Natural killer cell (primary cell): ENCODE measurements around the gene ZYG11A. TPM values are rescaled to one million over a fixed set of nuclear protein-coding genes. Genes with fewer than 3 reads are reported as not detected.

ENCODE experiments used
- ATAC-seq, 3 donors: fragments of 150-1000 bp in 2 of 3; fragments of 200-7000 bp in 1 of 3; cut with Tn5 transposase; 1 replicate in 1 of 3; 2 replicates in 2 of 3; pipeline ENCODE4 v1.10.0; 2021; ENCODE audit warnings: mild to moderate bottlenecking in 2 of 3, moderate library complexity in 2 of 3
- DNase-seq, 2 donors: peaks; one replicate each; pipeline versions ENCODE4 v3.0.0 to v3.0.0-alpha.2; 2013 to 2021; ENCODE audit warnings: mixed read lengths in 1 of 2
- H3K27ac ChIP-seq: one replicate; pipeline ENCODE4 v1.5.1; 2013; ENCODE audit warnings: mild to moderate bottlenecking, low read length
- H3K27me3 ChIP-seq: one replicate; pipeline ENCODE4 v1.6.1; 2013; ENCODE audit warnings: low read length; ENCODE audit not compliant: control insufficient read depth, insufficient read depth
- H3K36me3 ChIP-seq: one replicate; pipeline ENCODE4 v1.6.1; 2013; ENCODE audit warnings: low read length; ENCODE audit not compliant: control insufficient read depth, insufficient read depth
- H3K4me1 ChIP-seq: one replicate; pipeline ENCODE4 v1.6.1; 2013; ENCODE audit warnings: low read length; ENCODE audit not compliant: control insufficient read depth, insufficient read depth
- H3K4me3 ChIP-seq: one replicate; pipeline ENCODE4 v1.5.1; 2013; ENCODE audit warnings: low read length
- H3K9me3 ChIP-seq: one replicate; pipeline ENCODE4 v1.6.1; 2013; ENCODE audit warnings: low read length; ENCODE audit not compliant: control insufficient read depth, insufficient read depth
- H3K27ac Mint-ChIP-seq, 2 donors: one replicate each; pipeline ENCODE4 v1.8.0; 2022; ENCODE audit warnings: mild to moderate bottlenecking in 2 of 2, mixed read lengths in 2 of 2, moderate library complexity in 1 of 2
- H3K27me3 Mint-ChIP-seq, 2 donors: one replicate each; pipeline ENCODE4 v1.8.0; 2022; ENCODE audit warnings: low read depth in 2 of 2, mixed read lengths in 2 of 2
- H3K36me3 Mint-ChIP-seq: one replicate; pipeline ENCODE4 v1.8.0; 2022; ENCODE audit warnings: mixed read lengths
- H3K4me1 Mint-ChIP-seq, 2 donors: one replicate each; pipeline ENCODE4 v1.8.0; 2022; ENCODE audit warnings: mixed read lengths in 2 of 2
- H3K4me3 Mint-ChIP-seq: one replicate; pipeline ENCODE4 v1.8.0; 2022; ENCODE audit warnings: mild to moderate bottlenecking, moderate library complexity, mixed read lengths
- H3K9me3 Mint-ChIP-seq, 2 donors: one replicate each; pipeline ENCODE4 v1.8.0; 2022; ENCODE audit warnings: mixed read lengths in 2 of 2
- WGBS: methylation state at CpG from one replicate; pipeline ENCODE4 v1.1.7; 2013; ENCODE audit warnings: missing lambda C conversion rate; ENCODE audit not compliant: insufficient coverage; 5-methylcytosine and 5-hydroxymethylcytosine counted together
- intact Hi-C: fragments of 100-400 bp; cut with micrococcal nuclease; formaldehyde crosslinking; loops from one replicate; pipeline ENCODE4 v1.14.2; 2022
- total RNA-seq, 4 donors: library from RNA; stranded (reverse); fragments of 120-200 nt in 1 of 4; gene quantifications; one replicate each; pipeline versions ENCODE4 v1.2.3 to v1.2.4, GENCODE V29; 2013 to 2022
- TF ChIP-seq, protein P1 (sequence below): fragments of 200-600 bp; IDR thresholded peaks from one replicate; pipeline ENCODE4 v1.8.0; 2022; ENCODE audit warnings: antibody characterized with exemption

Gene ZYG11A
- total RNA-seq, 3 donors from 2014 or later (not counting 1 experiment from before 2014, with no cell fraction given): 0.58 TPM; not detected in 2

DNA sequence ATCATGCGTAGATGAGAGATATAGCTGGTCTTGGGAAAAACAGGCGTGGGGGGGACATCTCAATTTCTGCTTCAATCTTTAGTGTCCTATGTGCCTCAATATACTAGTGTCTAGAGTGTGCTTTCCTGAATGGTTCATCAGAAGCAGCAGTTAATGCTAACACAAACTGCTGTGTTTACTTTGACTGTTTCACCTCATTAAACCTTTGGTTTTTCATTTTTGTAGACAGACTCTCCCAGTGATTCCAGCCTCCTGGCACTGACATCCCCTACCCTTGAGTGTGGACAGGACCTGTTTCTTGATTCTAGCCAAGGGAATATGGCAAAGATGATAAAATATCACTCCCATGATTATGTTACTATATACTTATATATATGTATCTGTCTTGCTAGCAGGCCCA lies 37.6 kb downstream of the ZYG11A start:
- intact Hi-C loops: no loop called here
- H3K27ac Mint-ChIP-seq: no peak overlapping the region
- Histone ChIP-seq H3K4me3 (no peak overlapping the region), H3K9me3 (no peaks in the 10 kb centered on the region), H3K36me3 (no peaks in the 10 kb centered on the region), H3K4me1 (no peaks in the 10 kb centered on the region), H3K27ac (no peak overlapping the region), H3K27me3 (no peaks in the 10 kb centered on the region)
- TF ChIP-seq, protein P1, sequence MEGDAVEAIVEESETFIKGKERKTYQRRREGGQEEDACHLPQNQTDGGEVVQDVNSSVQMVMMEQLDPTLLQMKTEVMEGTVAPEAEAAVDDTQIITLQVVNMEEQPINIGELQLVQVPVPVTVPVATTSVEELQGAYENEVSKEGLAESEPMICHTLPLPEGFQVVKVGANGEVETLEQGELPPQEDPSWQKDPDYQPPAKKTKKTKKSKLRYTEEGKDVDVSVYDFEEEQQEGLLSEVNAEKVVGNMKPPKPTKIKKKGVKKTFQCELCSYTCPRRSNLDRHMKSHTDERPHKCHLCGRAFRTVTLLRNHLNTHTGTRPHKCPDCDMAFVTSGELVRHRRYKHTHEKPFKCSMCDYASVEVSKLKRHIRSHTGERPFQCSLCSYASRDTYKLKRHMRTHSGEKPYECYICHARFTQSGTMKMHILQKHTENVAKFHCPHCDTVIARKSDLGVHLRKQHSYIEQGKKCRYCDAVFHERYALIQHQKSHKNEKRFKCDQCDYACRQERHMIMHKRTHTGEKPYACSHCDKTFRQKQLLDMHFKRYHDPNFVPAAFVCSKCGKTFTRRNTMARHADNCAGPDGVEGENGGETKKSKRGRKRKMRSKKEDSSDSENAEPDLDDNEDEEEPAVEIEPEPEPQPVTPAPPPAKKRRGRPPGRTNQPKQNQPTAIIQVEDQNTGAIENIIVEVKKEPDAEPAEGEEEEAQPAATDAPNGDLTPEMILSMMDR: no peak
- no peak overlapping the region for H3K4me3 Mint-ChIP-seq
- H3K4me1 Mint-ChIP-seq: no peaks in the 10 kb centered on the region
- no peak for DNase-seq
- no peaks in the 10 kb centered on the region for H3K36me3 Mint-ChIP-seq
- no peaks in the 10 kb centered on the region for H3K9me3 Mint-ChIP-seq
- no peak for ATAC-seq
- peaks cover 0 to 4% of the 10 kb centered on the region in 2 donors for H3K27me3 Mint-ChIP-seq
- 92% methylated on average over 2 of the region's 2 CpGs for WGBS

DNA sequence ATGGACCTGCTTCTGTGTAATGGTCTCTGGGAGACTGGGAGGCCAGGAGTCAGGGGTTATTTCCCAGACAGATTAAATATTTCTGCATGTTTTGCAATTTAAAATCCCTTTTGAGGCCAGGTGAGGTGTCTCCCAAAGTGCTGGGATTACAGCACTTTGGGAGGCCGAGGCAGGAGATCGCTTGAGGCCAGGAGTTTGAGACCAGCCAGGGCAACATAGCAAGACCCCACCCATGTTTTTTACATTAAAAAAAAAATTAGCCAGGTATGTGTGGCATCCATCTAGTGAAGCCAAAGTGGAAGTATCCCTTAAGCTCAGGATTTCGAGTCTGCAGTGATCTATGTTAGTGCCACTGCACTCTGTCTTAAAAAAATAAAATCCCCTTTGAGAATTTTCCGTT lies 44.9 kb downstream of the ZYG11A start:
- H3K27me3 Mint-ChIP-seq: no peaks in the 10 kb centered on the region
- Histone ChIP-seq H3K4me3 (no peak overlapping the region), H3K27me3 (no peaks in the 10 kb centered on the region), H3K9me3 (no peaks in the 10 kb centered on the region), H3K27ac (no peak overlapping the region), H3K36me3 (no peaks in the 10 kb centered on the region), H3K4me1 (no peaks in the 10 kb centered on the region)
- DNase-seq: no peak
- no peaks in the 10 kb centered on the region for H3K9me3 Mint-ChIP-seq
- H3K27ac Mint-ChIP-seq: no peak overlapping the region
- intact Hi-C loops: no loop called here
- no peak overlapping the region for H3K4me3 Mint-ChIP-seq
- no peaks in the 10 kb centered on the region for H3K4me1 Mint-ChIP-seq
- no peak for ATAC-seq
- TF ChIP-seq, protein P1: no peak
- WGBS: 93% methylated on average over 3 of the region's 4 CpGs
- H3K36me3 Mint-ChIP-seq: no peaks in the 10 kb centered on the region

DNA sequence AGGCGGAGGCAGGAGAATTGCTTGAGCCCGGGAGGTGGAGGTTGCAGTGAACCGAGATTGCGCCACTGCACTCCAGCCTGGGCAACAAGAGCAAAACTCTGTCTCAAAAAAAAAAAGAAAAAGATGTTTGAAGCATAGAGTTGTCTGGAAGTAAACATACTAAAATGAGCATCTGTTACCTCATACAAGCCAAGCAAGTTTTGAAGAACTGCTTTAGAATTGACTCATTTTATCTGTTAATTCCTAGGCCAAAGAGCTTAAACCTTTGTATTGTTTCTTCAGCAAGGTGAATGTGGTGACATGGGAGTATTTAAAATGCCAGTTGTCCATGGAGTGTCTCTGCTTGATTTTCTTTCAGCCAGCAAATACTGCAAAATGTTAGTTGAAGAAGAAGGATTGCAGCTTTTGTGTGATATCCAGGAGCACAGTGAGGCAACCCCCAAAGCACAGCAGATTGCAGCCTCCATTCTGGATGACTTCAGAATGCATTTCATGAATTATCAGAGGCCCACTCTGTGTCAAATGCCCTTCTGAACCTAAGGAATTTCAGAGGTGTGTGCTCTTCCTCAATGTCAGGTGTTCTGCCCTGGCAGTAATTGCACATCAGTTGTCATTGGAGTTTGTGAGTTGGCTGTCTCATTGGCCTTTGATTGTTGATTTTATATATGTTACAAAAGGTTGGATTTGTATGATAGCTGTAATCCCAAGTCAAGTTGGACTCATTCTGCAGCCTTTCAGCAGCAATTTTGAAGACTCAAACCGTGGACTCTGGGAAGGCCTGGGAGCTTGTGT lies 50.1 kb downstream of the ZYG11A start:
- DNase-seq (no peak), ATAC-seq (no peak)
- Mint-ChIP-seq H3K27me3 (no peaks in the 10 kb centered on the region), H3K4me1 (no peaks in the 10 kb centered on the region), H3K27ac (no peak overlapping the region), H3K4me3 (no peak overlapping the region), H3K9me3 (no peaks in the 10 kb centered on the region), H3K36me3 (no peaks in the 10 kb centered on the region)
- WGBS: 92% methylated on average over 5 of the region's 5 CpGs
- H3K9me3 ChIP-seq: no peaks in the 10 kb centered on the region
- no peak overlapping the region for H3K4me3 ChIP-seq
- H3K4me1 ChIP-seq: no peaks in the 10 kb centered on the region
- TF ChIP-seq, protein P1: no peak
- H3K27ac ChIP-seq: no peak overlapping the region
- intact Hi-C loops: no loop called here
- H3K27me3 ChIP-seq: no peaks in the 10 kb centered on the region
- peaks cover 3% of the 10 kb centered on the region for H3K36me3 ChIP-seq

DNA sequence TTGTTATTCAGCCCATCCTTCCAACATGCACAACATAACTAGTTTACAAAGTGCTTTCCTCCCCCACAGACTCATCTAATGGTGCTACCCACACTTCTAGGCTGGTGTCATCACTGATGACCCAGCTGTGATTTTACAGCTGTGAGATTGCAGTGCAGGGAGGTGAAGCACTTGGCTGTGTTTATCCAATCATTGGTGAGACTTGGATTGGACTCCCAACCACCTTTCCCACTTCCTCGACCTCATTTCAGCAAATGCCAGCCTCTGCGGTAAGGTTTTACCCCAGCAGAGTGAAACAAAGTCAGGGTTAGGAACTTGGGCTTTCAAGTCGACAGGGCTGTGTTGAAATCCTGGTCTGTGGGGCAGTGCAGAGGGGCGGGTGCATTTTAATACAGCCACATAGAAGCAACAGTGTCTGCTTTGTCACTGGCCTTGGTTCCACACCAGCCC lies 56.9 kb downstream of the ZYG11A start:
- WGBS: 76% methylated on average over 4 of the region's 4 CpGs
- Histone ChIP-seq H3K9me3 (no peaks in the 10 kb centered on the region), H3K4me1 (no peaks in the 10 kb centered on the region), H3K27ac (no peak overlapping the region), H3K4me3 (no peak overlapping the region), H3K27me3 (no peaks in the 10 kb centered on the region), H3K36me3 (peaks cover 3% of the 10 kb centered on the region)
- Mint-ChIP-seq H3K27ac (no peak overlapping the region), H3K27me3 (no peaks in the 10 kb centered on the region), H3K4me3 (no peak overlapping the region), H3K4me1 (no peaks in the 10 kb centered on the region), H3K9me3 (no peaks in the 10 kb centered on the region), H3K36me3 (no peaks in the 10 kb centered on the region)
- ATAC-seq: no peak
- TF ChIP-seq, protein P1: no peak
- no peak for DNase-seq
- intact Hi-C loops: no loop called here
